Vagina (tissue), 2 donors: Measurements from ENCODE around the gene SLC22A5. TPM values are rescaled to one million over a fixed set of nuclear protein-coding genes. Genes with fewer than 3 reads are reported as not detected.

Experiments used
- DNase-seq, 2 donors: peaks; one replicate each; pipeline ENCODE4 v3.0.0-alpha.2; 2017; ENCODE audit errors: extremely low spot score in 2 of 2
- H3K27ac ChIP-seq: fragments of 200-600 bp; sonication (generic); one replicate; pipeline ENCODE4 v1.5.1; 2019
- H3K27me3 ChIP-seq: fragments of 200-600 bp; sonication (generic); one replicate; pipeline ENCODE4 v1.5.1; 2019
- H3K36me3 ChIP-seq, 2 donors: fragments of 200-600 bp; sonication (generic); one replicate each; pipeline ENCODE4 v1.5.1; 2017 to 2019
- H3K4me1 ChIP-seq: fragments of 200-600 bp; sonication (generic); one replicate; pipeline ENCODE4 v1.5.1; 2019
- H3K4me3 ChIP-seq, 2 donors: fragments of 200-600 bp; sonication (generic); 1 replicate in 1 of 2; 2 replicates in 1 of 2; pipeline ENCODE4 v1.5.1; 2016 to 2019
- H3K9me3 ChIP-seq: fragments of 200-600 bp; sonication (generic); one replicate; pipeline ENCODE4 v1.5.1; 2019
- POLR2A ChIP-seq, 2 donors: fragments of 450-650 bp; IDR thresholded peaks; one replicate each; pipeline ENCODE4 v1.6.1; 2017; ENCODE audit warnings: antibody characterized with exemption in 2 of 2, mild to moderate bottlenecking in 2 of 2, moderate library complexity in 2 of 2
- POLR2AphosphoS5 ChIP-seq, 2 donors: sonication (generic); formaldehyde crosslinking; IDR thresholded peaks; one replicate each; pipeline ENCODE4 v1.9.0; 2017; ENCODE audit warnings: antibody characterized with exemption in 2 of 2, mild to moderate bottlenecking in 2 of 2, low read depth in 1 of 2; ENCODE audit not compliant: insufficient read depth in 1 of 2
- intact Hi-C: fragments of 100-400 bp; cut with DNase I; formaldehyde crosslinking; loops from one replicate; pipeline ENCODE4 v1.15.1; 2023
- total RNA-seq: library from RNA; depleted of rRNA; stranded (reverse); fragments of >200 nt; gene quantifications from one replicate; pipeline ENCODE4 v1.2.3, GENCODE V29; 2016
- TF ChIP-seq, protein P1 (sequence below), 3 experiments: fragments of 450-650 bp in 2 of 3; fragments of 200-600 bp in 1 of 3; sonication (generic) in 1 of 3; IDR thresholded peaks; one replicate each; pipeline ENCODE4 v1.5.1; 2017 to 2019; ENCODE audit warnings: antibody characterized with exemption in 3 of 3, mild to moderate bottlenecking in 2 of 3, moderate library complexity in 2 of 3

Gene SLC22A5
- total RNA-seq, 1 donor from 2014 or later = 15.2 TPM

DNA sequence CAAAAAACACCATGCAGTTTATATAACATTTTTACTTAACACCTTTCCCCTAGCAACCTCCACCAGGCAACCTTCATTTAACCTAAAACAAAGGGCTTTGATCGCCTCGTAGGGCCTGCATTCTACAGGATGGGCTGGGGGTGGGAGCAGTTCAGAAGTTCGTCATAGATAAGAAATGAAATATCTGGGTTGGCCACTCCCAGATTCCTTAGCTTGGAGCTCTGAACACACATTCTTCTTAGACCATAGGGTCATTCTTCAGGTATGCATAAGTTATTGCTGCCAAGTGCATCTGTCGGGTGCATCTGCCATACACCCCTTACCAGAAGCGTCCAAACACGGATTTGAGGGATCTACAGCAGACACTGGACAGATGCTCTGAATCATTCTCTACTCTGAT, 4.3 kb upstream of the SLC22A5 start:
- intact Hi-C loops = loop anchor here (10.0 kb wide), 1 partner anchor 70 kb away; the partner anchor contains the start of gene SLC22A4
- H3K36me3 ChIP-seq = no peaks in the 10 kb centered on the region
- DNase-seq = peak in 1 of 2 donors; percentile 64
- no peak overlapping the region for H3K27ac ChIP-seq
- TF ChIP-seq POLR2A (IDR thresholded peaks at IDR 0.05) (no peak), POLR2AphosphoS5 (IDR thresholded peaks at IDR 0.05; ENCODE audit: insufficient read depth in 1 of 2, low read depth in 1 of 2) (no peak)
- TF ChIP-seq, protein P1, sequence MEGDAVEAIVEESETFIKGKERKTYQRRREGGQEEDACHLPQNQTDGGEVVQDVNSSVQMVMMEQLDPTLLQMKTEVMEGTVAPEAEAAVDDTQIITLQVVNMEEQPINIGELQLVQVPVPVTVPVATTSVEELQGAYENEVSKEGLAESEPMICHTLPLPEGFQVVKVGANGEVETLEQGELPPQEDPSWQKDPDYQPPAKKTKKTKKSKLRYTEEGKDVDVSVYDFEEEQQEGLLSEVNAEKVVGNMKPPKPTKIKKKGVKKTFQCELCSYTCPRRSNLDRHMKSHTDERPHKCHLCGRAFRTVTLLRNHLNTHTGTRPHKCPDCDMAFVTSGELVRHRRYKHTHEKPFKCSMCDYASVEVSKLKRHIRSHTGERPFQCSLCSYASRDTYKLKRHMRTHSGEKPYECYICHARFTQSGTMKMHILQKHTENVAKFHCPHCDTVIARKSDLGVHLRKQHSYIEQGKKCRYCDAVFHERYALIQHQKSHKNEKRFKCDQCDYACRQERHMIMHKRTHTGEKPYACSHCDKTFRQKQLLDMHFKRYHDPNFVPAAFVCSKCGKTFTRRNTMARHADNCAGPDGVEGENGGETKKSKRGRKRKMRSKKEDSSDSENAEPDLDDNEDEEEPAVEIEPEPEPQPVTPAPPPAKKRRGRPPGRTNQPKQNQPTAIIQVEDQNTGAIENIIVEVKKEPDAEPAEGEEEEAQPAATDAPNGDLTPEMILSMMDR (IDR thresholded peaks at IDR 0.05) = no peak
- no peaks in the 10 kb centered on the region for H3K27me3 ChIP-seq
- H3K9me3 ChIP-seq = no peaks in the 10 kb centered on the region
- no peak overlapping the region for H3K4me3 ChIP-seq
- peaks cover 28% of the 10 kb centered on the region for H3K4me1 ChIP-seq

DNA sequence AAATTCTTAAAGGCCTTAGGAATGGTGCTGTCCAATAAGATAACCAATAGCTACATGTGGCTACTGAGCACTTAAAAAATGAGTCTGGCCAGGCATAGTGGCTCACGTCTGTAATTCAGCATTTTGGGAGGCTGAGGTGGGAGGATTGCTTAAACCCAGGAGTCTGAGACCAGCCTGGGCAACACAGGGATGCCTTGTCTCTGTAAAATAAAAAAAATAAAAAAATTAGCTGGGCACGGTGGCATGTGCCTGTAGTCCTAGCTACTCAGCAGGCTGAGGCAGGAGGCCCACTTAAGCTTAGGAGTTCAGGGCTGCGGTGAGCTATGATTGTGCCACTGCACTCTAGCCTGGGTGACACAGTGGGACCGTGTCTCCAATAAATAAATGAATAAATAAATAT, 1.3 kb upstream of the SLC22A5 start:
- peak in 1 of 2 donors; percentile 67 for DNase-seq
- Histone ChIP-seq H3K27me3 (no peaks in the 10 kb centered on the region), H3K36me3 (no peaks in the 10 kb centered on the region), H3K4me1 (peaks cover 53% of the 10 kb centered on the region), H3K9me3 (no peaks in the 10 kb centered on the region), H3K27ac (no peak overlapping the region), H3K4me3 (no peak overlapping the region)
- intact Hi-C loops = loop anchor here (10.0 kb wide), 1 partner anchor 73 kb away; the partner anchor contains the start of gene SLC22A4
- TF ChIP-seq, protein P1 (IDR thresholded peaks at IDR 0.05) = no peak
- TF ChIP-seq POLR2AphosphoS5 (IDR thresholded peaks at IDR 0.05; ENCODE audit: insufficient read depth in 1 of 2, low read depth in 1 of 2) (no peak), POLR2A (IDR thresholded peaks at IDR 0.05) (no peak)

DNA sequence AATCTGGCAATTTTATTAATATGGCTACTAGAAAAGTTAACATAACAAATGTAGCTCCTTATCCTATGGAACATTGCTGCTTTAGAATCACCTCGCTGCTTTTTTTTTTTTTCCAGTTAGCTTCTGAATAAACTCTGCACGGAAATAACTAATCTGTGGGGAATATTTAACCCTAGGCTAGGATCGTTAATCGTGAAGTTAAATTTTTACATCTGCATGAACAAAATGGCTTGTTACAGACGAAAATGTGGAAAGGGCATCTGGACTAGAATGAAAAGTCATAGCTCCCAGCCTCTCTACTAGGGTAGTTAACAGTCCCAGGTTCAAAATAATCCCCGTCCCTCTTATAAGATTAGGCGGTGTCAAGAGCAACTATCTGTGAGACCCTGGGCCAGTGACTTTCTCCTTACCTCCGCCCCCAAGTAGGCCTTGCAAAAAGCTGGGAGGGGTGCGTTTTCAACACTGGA, 470 bp upstream of the SLC22A5 start:
- no peak for DNase-seq
- Histone ChIP-seq H3K4me1 (peaks cover 44% of the 10 kb centered on the region), H3K27me3 (no peaks in the 10 kb centered on the region), H3K36me3 (no peaks in the 10 kb centered on the region), H3K4me3 (peak overlapping the region; percentile 58 to 74), H3K27ac (peak overlapping the region; percentile 87), H3K9me3 (no peaks in the 10 kb centered on the region)
- intact Hi-C loops = loop anchor here (10.0 kb wide), 1 partner anchor 74 kb away; the partner anchor contains the start of gene SLC22A4
- TF ChIP-seq POLR2AphosphoS5 (IDR thresholded peaks at IDR 0.05; ENCODE audit: insufficient read depth in 1 of 2, low read depth in 1 of 2) (no peak), POLR2A (IDR thresholded peaks at IDR 0.05) (no peak)
- TF ChIP-seq, protein P1 (IDR thresholded peaks at IDR 0.05) = no peak

DNA sequence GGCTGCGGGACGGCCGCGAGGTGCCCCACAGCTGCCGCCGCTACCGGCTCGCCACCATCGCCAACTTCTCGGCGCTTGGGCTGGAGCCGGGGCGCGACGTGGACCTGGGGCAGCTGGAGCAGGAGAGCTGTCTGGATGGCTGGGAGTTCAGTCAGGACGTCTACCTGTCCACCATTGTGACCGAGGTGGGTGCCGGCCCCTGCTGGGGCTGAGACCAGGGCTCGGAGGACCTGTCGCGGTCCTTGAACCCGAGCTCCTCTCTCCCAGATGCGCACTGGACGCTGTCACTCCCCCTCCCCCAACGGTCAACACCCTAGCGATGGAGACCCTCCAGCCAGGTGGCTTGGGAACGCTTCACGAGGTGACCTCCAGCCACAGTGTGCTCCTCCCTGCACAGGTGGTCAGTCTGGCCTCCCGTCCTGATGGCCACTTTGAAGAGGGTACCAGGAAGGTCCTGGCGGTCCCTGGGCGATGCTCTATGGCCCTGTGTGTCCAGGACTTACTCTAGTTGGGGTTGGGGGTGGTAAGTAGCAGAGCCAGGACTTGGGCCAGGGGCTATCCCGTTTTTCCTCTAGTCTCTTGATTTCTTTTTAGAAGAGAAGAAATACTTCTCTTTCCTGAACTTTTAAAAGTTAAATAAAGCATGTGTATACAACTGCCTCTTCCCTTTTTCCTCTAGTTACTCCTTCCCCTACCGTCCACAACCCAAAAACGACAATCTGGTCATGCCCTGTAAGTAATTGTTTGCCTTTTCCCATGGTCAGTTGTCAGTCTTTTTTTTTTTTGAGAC, 866 bp downstream of the SLC22A5 start:
- H3K36me3 ChIP-seq = no peaks in the 10 kb centered on the region

DNA sequence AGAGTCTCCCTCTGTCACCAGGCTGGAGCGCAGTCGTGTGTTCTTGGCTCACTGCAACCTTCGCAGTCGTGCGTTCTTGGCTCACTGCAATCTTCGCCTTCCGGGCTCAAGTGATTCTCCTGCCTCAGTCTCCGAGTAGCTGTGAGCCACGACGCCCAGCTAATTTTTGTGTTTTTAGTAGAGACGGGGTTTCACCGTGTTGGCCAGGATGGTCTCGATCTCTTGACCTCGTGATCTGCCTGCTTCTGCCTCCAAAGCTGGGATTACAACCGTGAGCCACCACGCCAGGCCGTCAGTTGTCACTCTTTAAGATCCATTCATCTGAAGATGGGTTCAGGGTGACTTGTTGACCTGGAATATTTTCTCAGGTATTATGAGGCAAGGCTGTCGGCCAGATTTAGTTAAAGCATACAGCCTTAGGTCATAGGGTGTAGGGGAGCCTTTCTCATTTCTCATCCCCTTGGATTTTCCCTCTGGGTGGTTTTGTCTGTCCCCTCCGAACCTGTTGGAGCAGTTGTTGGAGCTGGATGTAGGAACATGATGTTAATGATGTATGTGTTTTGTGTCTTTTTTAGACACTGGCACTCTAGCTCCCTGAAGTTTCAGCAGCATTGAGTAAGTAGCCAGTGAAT, 1.6 kb downstream of the SLC22A5 start:
- H3K9me3 ChIP-seq = no peaks in the 10 kb centered on the region
- intact Hi-C loops = loop anchor here (10.0 kb wide), 1 partner anchor 116 kb away; the partner anchor contains the start of gene PDLIM4
- peak; percentile 37 to 80 for DNase-seq
- peak overlapping the region; percentile 58 to 74 for H3K4me3 ChIP-seq
- no peak overlapping the region for H3K27ac ChIP-seq
- no peaks in the 10 kb centered on the region for H3K36me3 ChIP-seq
- TF ChIP-seq POLR2A (IDR thresholded peaks at IDR 0.05) (no peak), POLR2AphosphoS5 (IDR thresholded peaks at IDR 0.05; ENCODE audit: insufficient read depth in 1 of 2, low read depth in 1 of 2) (no peak)
- TF ChIP-seq, protein P1 (IDR thresholded peaks at IDR 0.05) = no peak
- H3K27me3 ChIP-seq = no peaks in the 10 kb centered on the region
- H3K4me1 ChIP-seq = peaks cover 35% of the 10 kb centered on the region

More for the DNA sequence above, 866 bp downstream of the SLC22A5 start:
- H3K27me3 ChIP-seq = no peaks in the 10 kb centered on the region
- H3K9me3 ChIP-seq = no peaks in the 10 kb centered on the region
- peak overlapping the region; percentile 58 to 74 for H3K4me3 ChIP-seq
- peak in 1 of 2 donors; percentile 83 for DNase-seq
- peak overlapping the region; percentile 87 for H3K27ac ChIP-seq
- TF ChIP-seq POLR2AphosphoS5 (IDR thresholded peaks at IDR 0.05; ENCODE audit: insufficient read depth in 1 of 2, low read depth in 1 of 2) = no peak
- intact Hi-C loops = loop anchor here (10.0 kb wide), 1 partner anchor 116 kb away; the partner anchor contains the start of gene PDLIM4
- peaks cover 35% of the 10 kb centered on the region for H3K4me1 ChIP-seq
